DMS153 (cell line): ENCODE results near the gene MYO1F.
"Not testable (repeated sequence)": the region's sequence is repeated elsewhere in the genome, so short reads cannot be mapped to it uniquely, and the experiment has no call there.

Source experiments
- DNase-seq: peaks from one replicate; lab custom pipeline; 2025; lab: John Stamatoyannopoulos, UW

The MYO1F gene

DNA sequence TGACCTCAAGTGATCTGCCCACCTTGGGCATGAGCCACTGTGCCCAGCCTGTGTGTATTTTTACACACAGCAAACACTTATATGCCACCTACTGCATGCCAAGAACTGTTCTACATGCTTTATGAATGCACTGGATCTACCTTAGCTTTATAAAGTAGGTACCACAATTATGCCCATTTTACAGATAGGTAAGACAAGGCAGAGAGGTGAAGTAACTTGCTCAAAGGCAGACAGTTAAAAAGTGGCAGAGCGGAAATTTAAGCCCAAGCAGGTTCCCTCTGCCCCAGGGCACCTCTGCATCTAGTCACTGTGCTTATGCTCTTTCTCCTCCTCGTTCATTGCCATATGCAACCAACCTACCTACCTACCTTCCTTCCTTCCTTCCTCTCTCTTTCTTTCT, 22.8 kb upstream of the MYO1F start:
- DNase-seq, result no peak

DNA sequence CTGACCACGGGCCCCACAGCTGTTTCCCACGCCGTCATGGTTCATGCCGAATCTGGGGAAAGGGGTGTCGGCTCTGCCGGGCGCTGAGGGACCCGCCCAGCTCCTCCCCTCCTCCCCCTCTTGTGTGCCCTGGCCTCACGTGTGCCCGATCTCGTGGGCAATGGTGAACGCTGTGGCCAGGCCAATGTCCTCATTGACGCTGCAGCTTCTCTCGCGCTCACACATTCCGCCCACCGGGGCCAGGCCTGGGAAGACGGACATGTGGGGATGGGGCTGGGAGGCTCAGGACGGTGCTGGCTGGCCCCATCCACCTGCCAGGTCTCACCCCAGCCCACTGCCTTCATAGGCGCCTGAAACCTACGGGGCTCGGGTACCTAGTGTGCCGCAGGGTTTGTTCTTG, 18.9 kb upstream of the MYO1F start:
- DNase-seq, result no peak

- DNase-seq, result no peak
Observed at GRCh38 chr19:8595651-8596050, 18.4 kb upstream of the MYO1F start.

GRCh38 chr19:8593931-8594330, 16.7 kb upstream of the MYO1F start:
- DNase-seq, result no peak

DNA sequence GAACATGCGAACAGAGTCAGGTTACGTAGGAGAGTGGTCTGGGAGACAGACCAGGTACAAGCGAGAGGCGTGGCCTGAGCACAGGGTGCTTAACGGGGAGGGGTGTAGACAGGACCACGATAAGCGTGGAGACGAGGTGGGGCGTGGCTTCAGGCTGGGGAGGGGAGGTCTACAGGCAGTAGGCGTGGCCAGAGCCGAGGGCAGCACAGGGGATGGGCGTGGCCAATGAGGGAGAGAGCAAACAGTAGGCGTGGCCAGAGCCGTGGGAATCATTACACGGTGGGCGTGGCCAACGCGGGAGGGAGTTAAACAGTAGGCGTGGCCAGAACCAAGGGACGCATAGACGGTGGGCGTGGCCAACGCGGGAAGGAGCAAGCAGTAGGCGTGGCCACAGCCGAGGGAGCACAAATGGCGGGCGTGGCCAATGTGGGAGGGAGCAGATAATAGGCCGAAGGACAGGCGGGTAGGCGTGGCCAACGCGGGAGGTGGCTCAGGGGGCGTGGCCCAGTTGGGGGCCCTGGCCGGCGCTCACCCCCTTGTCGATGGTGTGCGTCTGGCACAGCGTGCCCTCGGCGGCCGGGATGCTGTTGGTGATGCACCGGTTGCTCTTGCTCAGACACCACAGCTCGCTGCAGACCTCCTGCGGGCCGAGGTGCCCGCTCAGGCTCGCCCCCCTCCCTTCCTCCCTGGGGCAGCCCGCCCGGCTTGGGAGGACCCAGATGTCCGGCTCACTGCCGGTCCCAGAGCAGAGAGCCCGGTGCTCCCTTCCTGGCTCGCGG, 15.2 kb upstream of the MYO1F start:
- no peak for DNase-seq

GRCh38 chr19:8589177-8589714, 12.0 kb upstream of the MYO1F start:
- no peak for DNase-seq

GRCh38 chr19:8585894-8586750, 8.9 kb upstream of the MYO1F start:
- no peak for DNase-seq

DNA sequence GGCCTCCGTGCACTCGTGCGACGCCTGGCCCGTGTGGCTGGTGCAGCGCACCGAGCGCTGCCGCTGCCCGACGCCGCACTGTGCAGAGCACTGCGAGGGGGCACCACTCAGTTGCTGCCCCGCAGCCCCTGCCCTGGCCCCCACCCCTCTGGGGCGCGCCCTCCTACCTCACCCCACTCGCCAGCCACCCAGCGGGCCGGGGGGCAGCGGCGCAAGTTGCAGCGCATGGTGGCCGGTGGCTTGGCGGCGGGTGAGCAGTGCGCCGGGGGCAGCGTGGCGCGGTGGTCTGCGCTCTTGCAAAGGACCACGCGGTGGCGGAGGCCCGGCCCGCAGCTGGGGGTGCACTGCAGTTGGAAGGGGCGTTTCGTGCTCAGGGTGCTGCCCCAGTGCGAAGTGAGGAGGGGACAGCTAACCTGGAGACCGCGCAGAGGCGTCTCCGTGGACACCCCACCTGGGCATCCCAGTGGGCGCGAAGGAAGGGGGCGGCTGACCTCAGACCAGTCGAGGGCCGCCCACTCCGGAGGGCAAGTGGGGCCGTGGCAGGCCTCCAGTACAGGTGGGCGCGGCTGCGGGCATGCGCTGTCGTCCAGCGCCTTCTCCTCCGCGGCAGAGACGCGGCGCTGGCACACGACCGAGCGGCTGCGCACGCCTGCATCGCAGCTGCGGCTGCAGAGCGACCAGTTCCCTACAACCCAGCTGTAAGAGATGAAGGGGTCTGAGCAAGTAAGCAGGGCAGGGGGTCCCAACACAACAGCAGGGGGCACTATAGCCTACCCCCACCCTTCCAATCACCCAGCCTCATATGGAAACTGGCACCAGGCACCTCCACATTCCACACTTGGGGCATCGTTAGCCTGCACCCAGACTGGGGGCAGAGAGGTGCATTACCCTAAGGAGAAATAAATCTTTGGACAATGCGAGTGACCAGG, 8.0 kb upstream of the MYO1F start:
- DNase-seq, result no peak

DNA sequence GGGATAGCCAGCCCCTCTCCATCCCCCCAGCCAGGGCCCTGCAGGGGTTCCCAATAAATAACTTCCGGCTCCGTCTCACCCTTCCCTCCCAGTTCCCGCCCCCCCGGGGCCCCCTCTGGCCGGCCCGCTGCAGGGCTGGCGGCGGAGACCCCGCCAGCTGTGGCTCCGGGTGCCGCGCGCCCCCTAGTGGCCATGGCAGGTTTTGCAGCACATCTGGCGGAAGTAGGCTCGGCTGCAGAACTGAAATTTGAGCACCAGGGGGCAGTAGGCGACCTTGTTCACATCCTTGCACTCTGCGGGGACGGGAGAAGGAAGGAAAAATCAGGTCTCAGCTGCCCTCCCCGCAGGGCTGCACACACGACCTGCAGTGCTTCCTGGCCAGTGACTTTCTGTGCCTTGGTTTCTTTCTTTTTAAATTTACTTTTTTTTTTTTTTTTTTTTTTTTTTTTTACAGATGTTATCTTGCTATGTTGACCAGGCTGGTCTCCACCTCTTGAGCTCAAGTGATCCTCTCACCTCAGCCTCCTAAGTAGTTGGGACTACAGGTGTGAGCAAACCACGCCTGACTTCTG, 3.6 kb upstream of the MYO1F start:
- peak; percentile 49 for DNase-seq

DNA sequence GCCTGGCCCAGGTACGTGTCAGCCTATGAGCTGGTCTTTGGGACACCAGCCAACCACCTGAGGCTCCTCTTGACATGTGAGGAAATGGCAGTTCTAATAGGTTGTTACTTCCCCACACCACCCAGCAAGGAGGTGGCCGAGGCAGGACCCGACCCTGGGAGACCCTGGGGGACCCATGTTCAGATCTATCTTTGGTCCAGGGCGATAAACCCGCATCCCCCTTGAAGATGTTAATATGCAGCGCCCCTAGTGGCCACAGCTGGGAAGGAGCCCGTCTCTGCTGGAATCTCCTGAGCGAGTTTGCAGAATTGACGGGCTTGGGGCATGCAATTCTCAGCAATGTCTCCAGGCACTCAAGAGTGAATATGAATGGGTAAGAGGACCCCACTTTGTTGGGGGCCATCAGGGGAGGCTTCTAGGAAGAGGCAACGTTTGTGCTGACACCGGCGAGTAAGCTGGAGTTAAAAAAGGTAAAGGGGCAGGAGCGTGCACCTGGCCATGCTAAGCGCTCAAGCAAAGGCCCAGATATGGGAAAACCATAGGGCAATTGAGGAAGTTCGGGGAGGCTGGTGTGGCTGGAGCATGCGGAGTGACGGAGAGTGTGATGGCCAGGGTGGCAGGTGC, 1.5 kb upstream of the MYO1F start:
- DNase-seq, result no peak

DNA sequence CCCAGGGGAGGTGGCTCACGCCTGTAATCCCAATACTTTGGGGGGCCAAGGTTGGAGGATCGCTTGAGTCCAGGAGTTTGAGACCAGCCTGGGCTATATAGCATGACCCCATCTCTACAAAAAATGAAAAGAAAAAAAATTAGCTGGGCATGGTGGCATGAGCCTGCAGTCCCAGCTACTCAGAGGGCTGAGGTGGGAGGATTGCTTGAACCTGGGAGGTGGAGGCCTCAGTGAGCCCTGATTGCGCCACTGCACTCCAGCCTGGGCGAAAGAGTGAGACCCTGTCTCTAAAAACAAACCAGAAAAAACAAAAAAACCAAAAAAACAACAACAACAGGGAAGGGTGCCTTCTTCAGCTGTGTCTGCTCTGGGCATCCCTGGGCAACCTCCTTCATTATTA, 499 bp upstream of the MYO1F start:
- DNase-seq, result no peak

GRCh38 chr19:8576273-8576993, 809 bp downstream of the MYO1F start:
- no peak for DNase-seq

DNA sequence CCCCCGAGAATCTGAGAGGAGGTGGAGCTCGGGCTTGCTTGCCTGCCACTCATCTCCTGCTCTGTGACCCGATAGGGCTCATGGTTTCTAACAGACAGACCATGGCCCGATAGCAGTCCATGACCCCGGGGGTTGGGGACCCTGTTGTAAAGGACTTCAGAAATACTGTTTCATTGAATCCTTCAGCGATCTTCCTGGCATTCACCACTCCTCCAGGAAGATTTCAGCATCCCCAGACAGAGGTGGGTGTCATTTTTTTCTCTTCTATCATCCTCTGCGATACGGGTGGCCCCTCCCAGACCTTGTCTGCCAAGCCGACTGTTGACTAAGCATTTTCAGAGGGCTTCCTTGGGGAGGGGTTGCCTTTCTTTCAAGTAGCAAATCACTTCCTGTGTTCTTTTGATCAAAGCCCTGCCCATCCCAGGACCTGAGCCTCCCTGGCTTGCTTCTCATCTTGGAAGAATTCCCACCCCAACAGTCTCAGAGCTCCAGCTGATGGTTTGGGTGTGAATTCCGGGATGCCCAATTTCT, 1.7 kb downstream of the MYO1F start:
- DNase-seq, result no peak

DNA sequence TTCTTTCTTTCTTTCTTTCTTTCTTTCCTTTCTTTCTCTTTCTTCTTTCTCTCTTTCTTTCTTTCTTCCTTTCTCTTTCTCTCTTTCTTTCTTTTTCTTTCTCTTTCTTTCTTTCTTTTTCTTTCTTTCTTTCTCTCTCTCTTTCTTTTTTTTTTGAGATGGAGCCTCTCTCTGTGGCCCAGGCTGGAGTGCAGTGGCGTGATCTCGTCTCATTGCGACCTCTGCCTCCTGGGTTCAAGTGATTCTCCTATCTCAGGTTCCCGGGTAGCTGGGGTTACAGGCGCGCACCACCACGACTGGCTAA, 2.7 kb downstream of the MYO1F start:
- DNase-seq, result not testable (repeated sequence)

GRCh38 chr19:8573316-8573715, 3.9 kb downstream of the MYO1F start:
- DNase-seq, result no peak

- no peak for DNase-seq
Observed at GRCh38 chr19:8571006-8571411, 6.2 kb downstream of the MYO1F start.

DNA sequence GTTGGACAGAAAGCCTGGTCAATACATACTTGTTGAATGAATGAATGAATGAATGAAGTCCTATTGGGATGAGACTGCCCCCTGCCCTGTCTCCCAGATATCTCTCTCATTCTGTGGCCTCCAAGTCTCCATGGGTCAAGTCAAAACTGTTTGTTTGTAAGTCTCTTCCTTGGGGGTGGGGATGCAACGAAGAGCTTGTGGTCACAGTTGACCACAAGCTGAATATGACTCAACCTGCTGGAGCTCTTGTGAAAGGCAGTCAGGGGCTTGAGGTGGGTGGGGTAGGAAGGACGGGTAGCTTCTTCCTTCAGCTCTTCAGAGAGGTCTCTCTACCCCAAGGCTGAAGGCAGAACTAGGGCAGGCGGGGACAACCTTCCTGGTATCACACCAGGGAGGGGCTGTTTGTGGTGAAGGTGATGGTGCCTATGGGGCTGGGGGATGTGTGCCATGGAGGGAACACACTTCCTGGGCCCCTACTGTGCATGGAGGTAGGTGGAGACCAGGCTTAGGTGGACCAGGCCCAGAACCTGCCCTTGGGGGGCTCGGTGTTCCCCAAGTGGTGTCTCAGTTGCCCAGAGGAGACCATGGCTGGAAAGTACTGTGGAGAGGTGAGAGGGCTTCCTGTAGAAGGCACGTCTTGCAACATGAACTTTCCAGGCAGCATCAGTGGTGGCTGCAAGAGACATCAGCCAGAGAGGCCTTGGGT, 8.0 kb downstream of the MYO1F start:
- no peak for DNase-seq

- DNase-seq, result no peak
Observed at GRCh38 chr19:8567522-8568172, 9.6 kb downstream of the MYO1F start.

DNA sequence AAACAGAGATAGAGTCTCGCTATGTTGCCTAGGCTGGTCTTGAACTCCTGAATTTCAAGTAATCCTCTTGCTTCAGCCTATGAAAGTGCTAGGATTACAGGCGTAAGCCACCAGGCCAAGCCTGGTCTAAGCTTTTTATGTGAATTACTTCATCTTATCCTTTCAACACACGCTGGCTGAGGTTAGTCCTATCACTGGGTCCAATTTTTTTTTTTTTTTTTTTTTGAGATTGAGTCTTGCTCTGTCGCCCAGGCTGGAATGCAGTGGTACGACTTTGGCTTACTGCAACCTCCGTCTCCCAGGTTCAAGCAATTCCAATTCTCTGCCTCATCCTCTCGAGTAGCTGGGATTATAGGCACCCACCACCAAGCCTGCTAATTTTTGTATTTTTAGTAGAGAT, 10.4 kb downstream of the MYO1F start:
- DNase-seq, result no peak
